Measurements from ENCODE around the gene NGRN. TPM values are rescaled to one million over a fixed set of nuclear protein-coding genes. Genes with fewer than 3 reads are reported as not detected.

NGRN gene
- total and polyA plus RNA-seq, 2 of the 8 experiments (the other 6 are each of a cell fraction or from before 2014, with no cell fraction given), result 60.1 to 101 TPM

DNA sequence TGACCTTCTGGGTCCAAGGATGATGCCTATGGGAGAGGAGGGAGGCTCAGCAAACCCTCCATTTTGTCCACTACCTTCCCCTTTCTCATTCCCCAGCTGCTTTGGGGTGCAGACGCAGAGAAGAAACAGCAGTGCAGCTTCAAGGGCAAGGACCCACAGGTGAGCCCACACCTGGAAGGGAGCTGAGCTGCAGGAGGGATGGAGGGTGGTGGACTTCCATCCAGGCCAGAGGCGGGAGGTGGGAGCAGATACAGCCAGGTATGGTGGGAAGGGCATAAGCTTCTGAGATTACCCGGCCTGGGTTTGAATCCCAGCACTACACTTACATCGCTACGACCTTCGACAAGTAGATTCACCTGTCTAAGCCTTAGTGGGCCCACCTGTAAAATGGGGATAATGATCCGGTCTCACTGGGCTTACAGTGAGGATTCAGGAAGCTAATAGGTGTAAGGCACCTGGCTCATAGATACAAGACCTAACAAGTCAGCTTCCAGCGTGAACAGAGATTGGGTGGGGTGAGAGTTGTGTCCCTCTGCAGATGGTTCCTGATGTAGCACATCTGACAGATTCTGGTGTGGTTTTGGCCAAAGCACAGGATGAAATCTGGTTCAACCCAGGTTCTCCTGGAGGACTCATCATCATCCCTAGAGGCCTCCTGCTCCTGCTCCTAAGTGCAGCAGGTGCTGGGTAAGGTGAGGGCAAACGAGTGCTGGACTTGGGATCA lies 47.6 kb upstream of the NGRN start:
- Histone ChIP-seq H3K56ac (replicated peaks; ENCODE audit: insufficient read length, low read depth, low read length) (no peak overlapping the region), H2AK5ac (ENCODE audit: low read depth, low read length) (no peak overlapping the region), H3K4ac (replicated peaks; ENCODE audit: insufficient read length, low read depth, low read length) (no peak overlapping the region), H2BK12ac (ENCODE audit: low read depth, low read length) (no peak overlapping the region), H2BK120ac (replicated peaks; ENCODE audit: low read depth, low read length) (no peak overlapping the region), H2BK20ac (ENCODE audit: low read length) (no peak overlapping the region), H3K14ac (ENCODE audit: insufficient read length) (no peak overlapping the region), H3K4me2 (ENCODE audit: insufficient read depth in 1 of 2, low read depth in 2 of 2, low read length in 2 of 2) (no peak overlapping the region), H3K4me1 (replicated peaks in 1 of 4; ENCODE audit: control insufficient read depth in 3 of 4, insufficient read depth in 4 of 4, low read length in 3 of 4) (peaks cover 0 to 2% (median under 1%) of the 10 kb centered on the region in 4 experiments; a peak in 2 of 7 replicates), H3K23me2 (ENCODE audit: low read depth, low read length) (no peaks in the 10 kb centered on the region), H2BK5ac (ENCODE audit: low read depth, low read length) (no peak overlapping the region; the same call in 1 of the 2 replicates), H3K4me3 (ENCODE audit: extremely low read depth in 1 of 4, insufficient read depth in 2 of 4, low read depth in 3 of 4, low read length in 4 of 4) (no peak overlapping the region), H2BK15ac (ENCODE audit: low read length) (no peak overlapping the region), H4K5ac (ENCODE audit: insufficient read length, low read depth, low read length) (no peak overlapping the region), H2AFZ (ENCODE audit: low read length) (no peak overlapping the region), H3K36me3 (ENCODE audit: control insufficient read depth in 2 of 4, insufficient read depth in 4 of 4, low read length in 3 of 4) (peaks cover 3 to 5% (median 4%) of the 10 kb centered on the region in 4 experiments; a peak in 4 of 8 replicates), H3K27me3 (replicated peaks in 1 of 4; ENCODE audit: control insufficient read depth in 3 of 4, extremely low read depth in 1 of 4, insufficient read depth in 3 of 4, low read length in 3 of 4) (no peaks in the 10 kb centered on the region), H3K79me1 (ENCODE audit: low read depth, low read length) (peaks cover 3% of the 10 kb centered on the region; the same call in 1 of the 2 replicates), H4K20me1 (replicated peaks in 1 of 2; ENCODE audit: control insufficient read depth in 1 of 2, insufficient read depth in 2 of 2, low read length in 2 of 2) (peaks cover 3% of the 10 kb centered on the region in 2 experiments), H4K8ac (ENCODE audit: extremely low read depth, insufficient read depth, low read length) (no peak overlapping the region), H3K23ac (ENCODE audit: insufficient read length) (no peak overlapping the region), H3K9ac (replicated peaks in 1 of 4; ENCODE audit: extremely low read depth in 1 of 4, low read depth in 3 of 4, low read length in 3 of 4) (no peak overlapping the region), H3K9me3 (ENCODE audit: insufficient read depth in 2 of 2, low read depth in 1 of 2, low read length in 1 of 2) (no peaks in the 10 kb centered on the region), H3K18ac (ENCODE audit: extremely low read depth, low read length) (no peak overlapping the region), H3K79me2 (ENCODE audit: control insufficient read depth in 1 of 2, insufficient read depth in 2 of 2, low read length in 2 of 2) (peaks cover 0 to 13% of the 10 kb centered on the region in 2 experiments; a peak in 1 of 4 replicates), H4K91ac (replicated peaks; ENCODE audit: insufficient read length, low read length) (no peak overlapping the region), H3K27ac (ENCODE audit: low read depth, low read length) (no peak overlapping the region)
- WGBS, 2 experiments (ENCODE audit: extremely low coverage in 1 of 2, insufficient coverage in 1 of 2, insufficient read length in 1 of 2, insufficient replicate concordance in 2 of 2, low coverage in 1 of 2, low lambda C conversion rate in 2 of 2, missing lambda C conversion rate in 1 of 2), result 78% methylated on average over 9 of the region's 9 CpGs; no CpG with 5 or more reads in 1 of the 2 experiments
- DNase-seq (ENCODE audit: low read depth in 1 of 2, low spot score in 2 of 2), result no peak
- TF ChIP-seq, protein P1, sequence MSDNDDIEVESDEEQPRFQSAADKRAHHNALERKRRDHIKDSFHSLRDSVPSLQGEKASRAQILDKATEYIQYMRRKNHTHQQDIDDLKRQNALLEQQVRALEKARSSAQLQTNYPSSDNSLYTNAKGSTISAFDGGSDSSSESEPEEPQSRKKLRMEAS (IDR thresholded peaks at IDR 0.05), result no peak
- TF ChIP-seq FOSL1 (IDR thresholded peaks at IDR 0.05; ENCODE audit: insufficient read depth, low read depth, low read length), result no peak
- TF ChIP-seq CREB1 (IDR thresholded peaks at IDR 0.05), result no peak
- no peak for TF ChIP-seq HDAC6 (IDR thresholded peaks at IDR 0.05; ENCODE audit: low read depth, low read length)
- no peak for TF ChIP-seq TEAD4 (IDR thresholded peaks at IDR 0.05; ENCODE audit: low read depth, low read length)
- no peak for TF ChIP-seq SIRT6 (IDR thresholded peaks at IDR 0.05; ENCODE audit: low read length)
- no peak for TF ChIP-seq CHD2 (IDR thresholded peaks at IDR 0.05; ENCODE audit: low read length)
- TF ChIP-seq GTF2F1 (IDR thresholded peaks at IDR 0.05; ENCODE audit: borderline replicate concordance, low read depth, low read length), result no peak
- ChIA-PET POLR2A (ENCODE audit: partially characterized antibody) (interaction anchor here (0.9 to 1.3 kb wide), 2 partner anchors 9 to 38 kb away, joined by 3 read pairs; no protein-coding TSS in a partner anchor), CTCF (ENCODE audit: partially characterized antibody) (interaction anchor here (0.6 to 12.3 kb wide), 15 partner anchors 10 to 210 kb away, joined by 3 to 182 read pairs (median 3); partner anchors contain the start of genes CIB1, GDPGP1 and SEMA4B)
- no peak for FAIRE-seq
